ENCODE results near the gene SPEM1.

GRCh38 chr17:7438656-7439460 is 18.7 kb downstream of the SPEM1 start:
- TF ChIP-seq GABPA (IDR thresholded peaks at IDR 0.05; ENCODE audit: low read depth) (no peak), ATF3 (IDR thresholded peaks at IDR 0.05; ENCODE audit: borderline replicate concordance, extremely low read depth, low read depth, low read length) (no peak), CTCF (IDR thresholded peaks at IDR 0.05 in 2 of 3, conservative IDR thresholded peaks at IDR 0.05 in 1 of 3; ENCODE audit: control insufficient read depth in 2 of 3, extremely low read depth in 1 of 3, insufficient read depth in 1 of 3, low read depth in 3 of 3, low read length in 3 of 3) (no peak), ELK1 (IDR thresholded peaks at IDR 0.05; ENCODE audit: low read depth, low read length) (no peak), SRF (IDR thresholded peaks at IDR 0.05; ENCODE audit: low read depth in 2 of 2, low read length in 2 of 2) (no peak), SIX5 (IDR thresholded peaks at IDR 0.05; ENCODE audit: low read depth, low read length, severe bottlenecking) (no peak), USF1 (IDR thresholded peaks at IDR 0.05; ENCODE audit: borderline replicate concordance, extremely low read length, insufficient read depth, low read depth, low read length) (no peak), JUND (IDR thresholded peaks at IDR 0.05; ENCODE audit: low read depth, low read length) (no peak), POLR2AphosphoS5 (IDR thresholded peaks at IDR 0.05; ENCODE audit: low read length) (no peak), RCOR1 (conservative IDR thresholded peaks at IDR 0.05; ENCODE audit: low read depth, low read length) (no peak), RELA (IDR thresholded peaks at IDR 0.05; ENCODE audit: borderline replicate concordance, partially characterized antibody) (no peak), TBL1XR1 (IDR thresholded peaks at IDR 0.05; ENCODE audit: low read depth, low read length) (no peak), YY1 (IDR thresholded peaks at IDR 0.05; ENCODE audit: low read depth, low read length) (no peak), BACH1 (IDR thresholded peaks at IDR 0.05; ENCODE audit: borderline replicate concordance) (no peak)

Measured in GM12878 (cell line).